NCI-H2029 treated with DMSO at 0.1 percent for 48 hours (cell line): ENCODE measurements around the gene KIF6.
"Not testable (repeated sequence)": the region's sequence is repeated elsewhere in the genome, so short reads cannot be mapped to it uniquely, and the experiment has no call there.

Source experiments
- DNase-seq: peaks from one replicate; lab custom pipeline; 2025; lab: John Stamatoyannopoulos, UW

KIF6 gene

DNA sequence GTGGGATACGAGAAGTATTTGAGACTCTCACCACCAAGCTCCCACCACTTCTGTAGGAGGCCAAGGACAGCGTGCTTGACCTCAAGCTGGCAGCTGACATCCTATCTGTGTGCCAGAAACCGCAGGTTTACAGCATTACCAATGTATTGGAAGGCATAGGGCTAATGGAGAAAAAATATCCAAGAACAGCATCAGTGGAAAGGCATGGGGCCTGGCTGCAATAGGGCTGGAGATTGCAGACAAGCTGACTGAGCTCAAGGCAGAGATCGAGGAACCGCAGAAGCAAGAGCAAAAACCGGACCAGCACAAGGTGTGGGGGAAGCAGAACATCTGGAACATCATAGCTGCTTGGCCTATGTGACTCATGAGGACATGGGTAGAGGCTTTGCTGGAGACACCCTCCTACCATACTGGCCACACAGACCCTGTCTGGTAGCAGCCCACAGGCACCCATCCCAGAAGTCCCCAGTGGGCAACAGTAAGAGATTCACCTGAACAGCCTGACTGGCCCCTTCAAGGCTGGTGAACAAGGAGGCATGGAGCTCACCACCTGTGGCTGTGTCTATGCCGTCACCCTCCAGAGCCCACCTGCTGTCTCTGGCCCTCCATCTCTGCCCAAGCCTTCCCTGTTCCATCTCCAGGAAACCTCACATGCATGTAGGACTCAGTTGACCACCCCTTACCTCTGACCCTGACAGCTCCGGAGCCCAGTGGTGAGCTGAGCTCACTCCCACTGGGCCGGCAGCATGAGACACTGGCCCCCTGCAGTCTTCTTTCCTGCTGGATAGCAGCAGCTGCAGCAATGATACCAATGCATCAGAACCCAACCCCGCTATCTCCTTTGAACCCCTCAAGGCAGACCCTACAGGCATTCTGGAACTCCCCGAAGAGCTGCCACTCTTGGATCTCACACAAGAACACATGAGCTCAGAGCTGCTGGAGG is 171.1 kb downstream of the KIF6 start:
- DNase-seq, result no peak

- DNase-seq, result no peak
Measured at GRCh38 chr6:39553029-39553428, 172.2 kb downstream of the KIF6 start.

DNA sequence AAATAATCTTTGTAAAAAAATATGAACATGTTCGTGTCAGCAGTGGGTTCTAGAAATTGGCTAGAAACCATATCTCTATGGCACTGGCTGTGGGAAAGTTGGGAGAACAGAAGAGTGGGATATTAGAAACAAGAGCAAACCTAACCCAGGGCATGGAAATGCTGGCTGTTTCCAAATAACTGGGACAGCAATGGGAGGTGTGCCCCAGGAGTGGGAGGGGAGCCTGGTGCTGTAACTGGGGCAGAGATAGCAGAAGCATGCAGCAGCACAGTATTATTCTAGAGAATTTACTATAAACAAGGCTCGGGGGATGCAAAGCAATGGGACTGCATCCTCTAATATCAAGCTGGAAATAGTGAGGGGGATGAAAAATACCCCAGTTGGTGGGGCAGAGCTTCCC is 175.0 kb downstream of the KIF6 start:
- DNase-seq, result no peak

- no peak for DNase-seq
Measured at GRCh38 chr6:39546731-39547130, 178.5 kb downstream of the KIF6 start.

DNA sequence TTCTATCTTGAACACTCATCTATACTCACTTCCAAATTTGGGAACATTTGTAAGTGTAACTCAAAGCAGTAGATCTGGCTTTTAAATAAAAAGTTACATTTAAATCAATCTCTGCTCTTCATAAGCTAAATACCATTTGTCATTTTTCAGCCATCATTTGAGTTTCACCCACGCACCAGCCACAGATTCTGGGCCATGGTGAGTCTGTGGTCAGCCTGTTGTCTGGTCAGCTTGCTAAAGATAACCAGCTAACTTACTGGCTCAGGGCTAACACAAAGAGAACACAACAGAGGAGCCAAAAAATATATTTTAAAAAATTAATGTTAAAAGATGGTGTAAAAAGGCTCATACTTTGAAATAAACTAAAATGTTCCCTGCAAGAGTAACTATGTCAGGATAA is 181.3 kb downstream of the KIF6 start:
- DNase-seq, result no peak

GRCh38 chr6:39543095-39543494 is 182.1 kb downstream of the KIF6 start:
- DNase-seq, result no peak

DNA sequence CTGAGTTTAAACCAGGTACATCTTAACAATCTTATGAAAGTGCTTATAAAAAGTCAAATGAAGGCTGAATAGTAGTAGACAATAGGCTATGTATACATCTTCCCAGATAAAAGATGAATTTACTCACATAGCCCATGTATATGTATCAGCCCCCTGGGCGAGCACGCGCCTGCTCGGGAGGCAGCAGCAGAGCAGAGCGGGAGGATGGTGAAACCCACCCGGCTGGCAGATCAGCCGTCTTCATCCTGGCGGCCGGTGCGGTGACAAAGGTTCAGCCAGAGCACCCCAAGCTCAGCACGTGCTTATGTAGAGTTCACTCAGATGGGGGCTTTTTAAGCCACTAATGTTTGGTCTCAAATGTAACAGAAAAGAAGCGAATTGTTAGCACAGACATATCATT is 184.8 kb downstream of the KIF6 start:
- DNase-seq, result no peak

- DNase-seq, result no peak
Measured at GRCh38 chr6:39530201-39530759, 194.9 kb downstream of the KIF6 start.

DNA sequence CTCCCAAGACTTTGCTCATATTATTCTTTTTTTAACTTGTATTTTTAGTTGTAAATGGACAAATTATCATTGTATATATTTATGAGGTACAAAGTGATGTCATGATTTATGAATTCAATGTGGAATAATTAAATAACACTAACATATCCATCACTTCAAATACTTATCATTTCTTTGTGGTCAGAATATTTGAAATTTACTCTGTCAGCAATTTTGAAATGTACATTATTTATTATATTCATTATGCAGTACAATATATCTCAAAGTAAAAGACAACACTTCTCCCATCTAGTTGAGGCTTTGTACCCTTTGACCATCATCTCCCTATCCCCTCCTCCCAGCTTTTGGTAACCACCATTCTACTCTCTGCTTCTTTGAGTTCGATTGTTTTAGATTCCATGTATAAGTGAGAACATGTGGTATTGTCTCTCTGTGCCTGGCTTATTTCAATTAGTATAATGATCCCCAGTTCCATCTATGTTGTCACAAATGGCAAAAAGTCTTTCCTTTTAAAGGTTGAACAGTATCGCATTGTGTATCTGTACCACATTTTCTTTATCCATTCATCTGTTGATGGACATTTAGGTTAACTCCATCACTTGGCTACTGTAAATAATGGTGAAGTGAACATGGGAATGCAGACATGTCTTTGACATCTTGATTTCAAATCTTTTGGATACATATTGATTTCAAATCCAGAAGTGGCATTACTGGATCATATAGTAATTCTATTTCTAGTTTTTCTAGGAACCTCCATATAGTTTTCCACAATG is 197.2 kb downstream of the KIF6 start:
- no peak for DNase-seq

DNA sequence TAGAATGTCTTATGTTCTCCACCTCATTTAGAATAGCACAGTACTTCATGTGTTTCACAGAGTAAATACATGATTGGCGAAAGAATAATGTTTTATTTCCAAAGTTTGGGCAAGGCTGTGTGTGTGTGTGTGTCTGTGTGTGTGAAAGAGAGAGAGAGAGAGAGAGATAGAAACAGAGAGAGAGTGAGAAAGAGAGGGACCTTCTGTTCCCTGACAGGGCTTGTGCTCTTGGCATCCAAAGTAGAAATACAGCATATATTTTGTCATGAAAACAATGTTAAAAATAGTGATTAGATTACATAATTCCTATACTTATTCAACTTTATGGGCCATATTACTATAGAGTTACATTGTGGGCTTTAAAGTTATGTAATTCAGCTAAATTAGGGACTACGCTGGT is 201.2 kb downstream of the KIF6 start:
- no peak for DNase-seq

DNA sequence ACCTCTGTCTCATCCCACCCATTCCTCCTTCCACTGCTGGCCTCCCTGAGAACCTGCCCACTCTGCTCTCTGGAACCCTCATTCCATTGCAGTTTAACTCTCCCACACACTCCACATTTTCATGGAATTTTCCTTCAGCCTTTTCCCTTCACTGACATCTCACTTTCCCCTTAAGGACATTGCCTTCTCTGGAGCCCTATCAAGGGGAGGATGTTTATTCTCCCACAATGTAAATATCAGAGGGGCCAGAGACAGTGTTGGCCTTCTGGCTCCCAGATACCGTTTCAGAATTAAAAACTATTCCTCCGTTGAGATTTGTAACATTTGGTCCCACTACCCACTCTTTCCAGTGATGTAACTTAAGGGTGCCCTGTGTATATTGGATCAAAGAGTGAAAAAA is 203.2 kb downstream of the KIF6 start:
- no peak for DNase-seq

GRCh38 chr6:39520916-39521315 is 204.3 kb downstream of the KIF6 start:
- no peak for DNase-seq

DNA sequence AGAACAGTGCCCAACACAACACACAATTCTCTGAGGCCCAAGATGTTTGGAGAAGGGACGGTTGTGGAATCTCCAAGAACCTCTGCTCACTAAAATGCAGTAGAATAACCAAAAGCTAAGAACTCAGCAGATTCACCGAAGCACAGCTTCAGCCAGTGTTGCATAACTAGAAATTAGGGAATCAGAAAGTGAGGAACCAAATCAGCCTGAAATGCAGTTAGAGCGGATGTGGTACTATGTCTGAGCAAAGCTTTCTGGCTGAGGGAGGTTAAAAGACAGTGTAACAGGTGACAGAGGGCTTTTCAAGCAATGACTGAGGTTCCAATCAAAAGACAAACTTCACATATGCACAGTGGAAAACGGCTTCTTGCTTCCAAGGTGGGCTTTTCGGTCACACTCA is 204.8 kb downstream of the KIF6 start:
- no peak for DNase-seq

DNA sequence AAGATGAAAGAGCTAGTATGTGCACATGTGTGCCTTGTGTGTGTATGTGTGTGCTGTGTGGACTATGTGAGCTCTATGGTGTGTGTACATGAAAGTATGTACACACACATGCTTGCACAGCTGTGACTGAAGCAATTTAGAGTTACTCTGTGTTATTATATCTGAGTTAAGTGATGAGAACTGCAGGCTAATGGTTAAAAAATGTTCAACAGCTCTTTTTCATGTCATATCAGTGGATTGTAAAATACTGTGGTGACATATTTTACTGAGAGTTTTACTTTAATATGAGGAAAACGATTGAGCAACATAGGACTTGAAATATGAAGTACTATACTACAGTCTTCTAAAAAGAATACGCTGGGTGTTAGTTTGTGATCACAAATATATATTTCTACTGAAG is 207.0 kb downstream of the KIF6 start:
- DNase-seq, result no peak

GRCh38 chr6:39517756-39518155 is 207.5 kb downstream of the KIF6 start:
- no peak for DNase-seq

GRCh38 chr6:39516471-39516870 is 208.7 kb downstream of the KIF6 start:
- no peak for DNase-seq

GRCh38 chr6:39515471-39515870 is 209.7 kb downstream of the KIF6 start:
- DNase-seq, result no peak

DNA sequence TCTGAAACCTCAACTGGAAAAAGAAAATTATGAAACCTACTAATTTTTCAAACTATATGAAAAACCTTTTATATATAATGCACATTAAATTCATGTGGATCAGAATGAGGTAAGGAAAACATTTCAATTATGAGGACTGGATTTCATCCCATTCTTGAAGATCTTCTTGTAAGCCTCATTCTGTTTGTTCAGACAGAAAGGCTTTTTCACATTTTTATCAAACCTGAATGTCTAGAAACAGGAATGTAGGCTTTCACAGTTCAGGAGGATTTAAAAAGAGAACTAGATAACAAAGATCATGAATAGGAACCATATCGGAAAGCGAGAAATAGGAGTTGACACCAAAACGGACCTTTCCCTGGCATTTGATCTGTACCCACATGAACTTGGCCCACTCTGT is 210.2 kb downstream of the KIF6 start:
- no peak for DNase-seq

DNA sequence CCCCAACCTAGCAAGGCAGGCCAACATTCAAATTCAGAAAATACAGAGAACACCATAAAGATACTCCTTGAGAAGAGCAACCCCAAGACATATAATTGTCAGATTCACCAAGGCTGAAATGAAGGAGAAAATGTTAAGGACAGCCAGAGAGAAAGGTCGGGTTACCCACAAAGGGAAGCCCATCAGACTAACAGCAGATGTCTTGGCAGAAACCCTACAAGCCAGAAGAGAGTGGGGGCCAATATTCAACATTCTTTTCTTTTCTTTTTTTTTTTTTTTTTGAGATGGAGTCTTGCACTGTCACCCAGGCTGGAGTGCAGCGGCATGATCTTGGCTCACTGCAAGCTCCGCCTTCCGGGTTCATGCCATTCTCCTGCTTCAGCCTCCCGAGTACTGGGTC is 215.4 kb downstream of the KIF6 start:
- DNase-seq, result not testable (repeated sequence)

GRCh38 chr6:39508515-39508914 is 216.7 kb downstream of the KIF6 start:
- peak; percentile 26 for DNase-seq

GRCh38 chr6:39507331-39507998 is 217.7 kb downstream of the KIF6 start:
- DNase-seq, result no peak

- not testable (repeated sequence) for DNase-seq
Measured at GRCh38 chr6:39502362-39502955, 222.7 kb downstream of the KIF6 start.
